Psoas muscle (tissue), 8 donors: ENCODE measurements around the gene FBRS. TPM values are rescaled to one million over a fixed set of nuclear protein-coding genes. Genes with fewer than 3 reads are reported as not detected.

Experiments used
- ATAC-seq, 4 donors: fragments of 200-7000 bp; cut with Tn5 transposase; one replicate each; pipeline ENCODE4 v1.9.1; 2020; ENCODE audit warnings: moderate library complexity in 3 of 4, mild to moderate bottlenecking in 2 of 4
- DNase-seq, 2 donors: peaks; one replicate each; pipeline ENCODE4 v3.0.0-alpha.2; 2020
- H3K27ac ChIP-seq: fragments of 200-600 bp; one replicate; pipeline ENCODE4 v1.8.0; 2022
- H3K27me3 ChIP-seq, 3 donors: fragments of 200-600 bp in 1 of 3; one replicate each; pipeline versions ENCODE4 v1.6.1 to v1.8.0; 2013 to 2022; ENCODE audit warnings: low read length in 2 of 3, mild to moderate bottlenecking in 2 of 3, moderate library complexity in 1 of 3; ENCODE audit not compliant: insufficient read depth in 3 of 3
- H3K36me3 ChIP-seq, 2 donors: fragments of 200-600 bp in 1 of 2; one replicate each; pipeline versions ENCODE4 v1.6.1 to v1.8.0; 2013 to 2022; ENCODE audit warnings: low read depth in 1 of 2, mild to moderate bottlenecking in 1 of 2, moderate library complexity in 1 of 2; ENCODE audit not compliant: insufficient read depth in 1 of 2
- H3K4me1 ChIP-seq: fragments of 200-600 bp; one replicate; pipeline ENCODE4 v1.8.0; 2022
- H3K4me3 ChIP-seq: fragments of 200-600 bp; one replicate; pipeline ENCODE4 v1.8.0; 2022; ENCODE audit warnings: mild to moderate bottlenecking
- H3K9me3 ChIP-seq: fragments of 200-600 bp; one replicate; pipeline ENCODE4 v1.8.0; 2022
- WGBS, 3 donors: extraction: QIAGEN DNeasy Blood & Tissue Kit; methylation state at CpG; one replicate each; pipeline versions ENCODE4 v1.1.6 to v1.1.7; 2013; 5-methylcytosine and 5-hydroxymethylcytosine counted together
- intact Hi-C, 2 donors: fragments of 100-400 bp; cut with DNase I; formaldehyde crosslinking; loops; one replicate each; pipeline versions ENCODE4 v1.11.0 to v1.14.2; 2022
- polyA plus RNA-seq, 3 donors: library from polyadenylated mRNA; stranded (reverse); fragments of 200-250 nt; gene quantifications; one replicate each; pipeline ENCODE4 v1.2.3, GENCODE V29; 2013
- total RNA-seq, 4 donors: library from RNA; stranded (reverse); fragmentation: NEBNext Ultra II Directional in 2 of 4; extraction: Animal tissue kit (Norgen Biotek cat#: 25700) in 2 of 4; gene quantifications; one replicate each; pipeline versions ENCODE4 v1.2.1 to v1.2.4, GENCODE V29; 2021 to 2023
- TF ChIP-seq, protein P1 (sequence below): fragments of 200-600 bp; IDR thresholded peaks from one replicate; pipeline ENCODE4 v1.8.0; 2022; ENCODE audit warnings: antibody characterized with exemption
- donor health status: healthy with polysubstance abuse.
- donor health status: DM: no; HTN: no; CAD: no; lungs with moderate emphysema.
- donor health status: Bipolar disorder and iron deficiency.
- donor health status: healthy.
- donor health status: DM: yes; HTN: yes; CAD: no.
- donor health status: DM: no; HTN: no; CAD: no.
- donor health status: DM: no; HTN: no; CAD: no.
- donor health status: DM: yes; HTN: yes; CAD: no.

The FBRS gene
- total and polyA plus RNA-seq, 7 donors, result 24.8 to 58.5 (median 35.5) TPM

DNA sequence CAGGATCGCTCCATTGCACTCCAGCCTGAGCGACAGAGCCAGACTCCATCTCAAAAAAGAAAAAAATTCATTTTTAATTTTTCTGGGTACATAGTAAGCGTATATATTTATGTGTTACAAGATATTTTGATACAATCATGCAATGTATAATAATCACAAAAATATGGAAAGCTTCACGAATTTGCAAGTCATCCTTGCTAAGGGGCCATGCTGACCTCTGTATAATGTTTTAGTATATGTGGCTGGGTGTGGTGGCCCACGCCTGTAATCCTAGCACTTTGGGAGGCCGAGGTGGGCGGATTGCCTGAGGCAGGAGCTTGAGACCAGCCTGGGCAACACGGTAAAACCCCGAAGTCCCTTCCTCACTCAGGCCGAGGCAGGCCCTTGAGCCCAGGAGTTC, 16.9 kb downstream of the FBRS start:
- Histone ChIP-seq H3K9me3 (no peaks in the 10 kb centered on the region), H3K36me3 (peaks cover under 1 to 10% of the 10 kb centered on the region in 2 donors), H3K4me3 (no peak overlapping the region), H3K27ac (no peak overlapping the region), H3K27me3 (no peaks in the 10 kb centered on the region), H3K4me1 (no peaks in the 10 kb centered on the region)
- intact Hi-C loops, result no loop called here
- WGBS, 3 donors, result 84 to 87% (median 86%) methylated on average over 10 of the region's 10 CpGs
- DNase-seq (no peak), ATAC-seq (no peak)
- TF ChIP-seq, protein P1, sequence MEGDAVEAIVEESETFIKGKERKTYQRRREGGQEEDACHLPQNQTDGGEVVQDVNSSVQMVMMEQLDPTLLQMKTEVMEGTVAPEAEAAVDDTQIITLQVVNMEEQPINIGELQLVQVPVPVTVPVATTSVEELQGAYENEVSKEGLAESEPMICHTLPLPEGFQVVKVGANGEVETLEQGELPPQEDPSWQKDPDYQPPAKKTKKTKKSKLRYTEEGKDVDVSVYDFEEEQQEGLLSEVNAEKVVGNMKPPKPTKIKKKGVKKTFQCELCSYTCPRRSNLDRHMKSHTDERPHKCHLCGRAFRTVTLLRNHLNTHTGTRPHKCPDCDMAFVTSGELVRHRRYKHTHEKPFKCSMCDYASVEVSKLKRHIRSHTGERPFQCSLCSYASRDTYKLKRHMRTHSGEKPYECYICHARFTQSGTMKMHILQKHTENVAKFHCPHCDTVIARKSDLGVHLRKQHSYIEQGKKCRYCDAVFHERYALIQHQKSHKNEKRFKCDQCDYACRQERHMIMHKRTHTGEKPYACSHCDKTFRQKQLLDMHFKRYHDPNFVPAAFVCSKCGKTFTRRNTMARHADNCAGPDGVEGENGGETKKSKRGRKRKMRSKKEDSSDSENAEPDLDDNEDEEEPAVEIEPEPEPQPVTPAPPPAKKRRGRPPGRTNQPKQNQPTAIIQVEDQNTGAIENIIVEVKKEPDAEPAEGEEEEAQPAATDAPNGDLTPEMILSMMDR, result no peak

GRCh38 chr16:30677931-30678585, 19.8 kb downstream of the FBRS start:
- Histone ChIP-seq H3K27ac (no peak overlapping the region), H3K4me1 (no peaks in the 10 kb centered on the region), H3K27me3 (no peaks in the 10 kb centered on the region), H3K36me3 (no peaks in the 10 kb centered on the region), H3K4me3 (no peak overlapping the region), H3K9me3 (no peaks in the 10 kb centered on the region)
- no peak for ATAC-seq
- intact Hi-C loops, result no loop called here
- WGBS, 3 donors, result 71 to 75% (median 71%) methylated on average over 11 of the region's 11 CpGs
- TF ChIP-seq, protein P1, result no peak
- DNase-seq, result no peak

DNA sequence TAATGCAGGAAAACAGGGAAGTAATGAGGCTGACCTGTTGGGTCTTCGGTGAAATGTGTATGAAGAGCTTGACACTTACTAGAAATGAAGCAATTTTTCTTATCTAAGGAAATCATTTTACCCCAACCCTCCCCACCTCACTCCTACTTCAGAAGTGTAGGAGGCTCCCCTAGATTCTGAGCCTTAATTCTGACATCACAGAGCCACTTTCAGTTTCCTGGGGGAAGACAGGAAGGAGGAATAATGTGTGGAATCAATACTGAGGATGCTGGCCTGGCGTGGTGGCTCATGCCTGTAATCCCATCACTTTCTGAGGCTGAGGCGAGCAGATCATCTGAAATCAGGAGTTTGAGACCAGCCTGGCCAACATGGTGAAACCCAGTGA, 20.3 kb downstream of the FBRS start:
- ATAC-seq, result no peak
- no peaks in the 10 kb centered on the region for H3K36me3 ChIP-seq
- 77 to 90% (median 82%) methylated on average over 3 of the region's 3 CpGs for WGBS, 3 donors

DNA sequence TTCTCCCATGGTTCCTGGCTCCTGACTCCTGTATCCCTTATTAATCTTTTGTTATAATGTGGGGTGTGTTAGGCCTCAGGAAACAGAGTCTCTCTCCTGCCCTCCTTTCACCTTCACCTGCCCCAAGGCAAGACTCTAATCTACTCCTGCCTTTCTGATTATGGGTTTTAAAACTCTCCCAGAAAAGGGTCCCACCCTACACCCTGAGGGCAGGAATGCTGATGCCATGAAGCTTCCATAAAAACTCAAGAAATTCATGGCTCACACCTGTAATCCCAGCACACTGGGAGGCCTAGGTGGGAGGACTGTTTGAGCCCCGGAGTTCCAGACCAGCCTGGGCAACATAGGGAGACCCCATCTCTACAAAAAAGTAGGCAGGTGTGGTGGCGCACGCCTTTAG, 22.1 kb downstream of the FBRS start:
- intact Hi-C loops, result no loop called here
- Histone ChIP-seq H3K27ac (no peak overlapping the region), H3K4me3 (no peak overlapping the region), H3K27me3 (no peaks in the 10 kb centered on the region), H3K9me3 (no peaks in the 10 kb centered on the region), H3K4me1 (no peaks in the 10 kb centered on the region), H3K36me3 (no peaks in the 10 kb centered on the region)
- ATAC-seq, result no peak
- DNase-seq, result no peak
- WGBS, 3 donors, result 87 to 94% (median 91%) methylated on average over 3 of the region's 3 CpGs
- TF ChIP-seq, protein P1, result no peak

More for the DNA sequence above, 20.3 kb downstream of the FBRS start:
- intact Hi-C loops, result no loop called here
- Histone ChIP-seq H3K4me3 (no peak overlapping the region), H3K9me3 (no peaks in the 10 kb centered on the region), H3K27ac (no peak overlapping the region), H3K4me1 (no peaks in the 10 kb centered on the region), H3K27me3 (no peaks in the 10 kb centered on the region)
- TF ChIP-seq, protein P1, result no peak
- DNase-seq, result no peak

GRCh38 chr16:30688701-30689100, 30.5 kb downstream of the FBRS start:
- TF ChIP-seq, protein P1, result no peak
- 52 to 64% (median 55%) methylated on average over 4 of the region's 4 CpGs for WGBS, 3 donors

More at GRCh38 chr16:30688701-30689100, 30.5 kb downstream of the FBRS start:
- Histone ChIP-seq H3K27me3 (no peaks in the 10 kb centered on the region), H3K9me3 (no peaks in the 10 kb centered on the region), H3K4me3 (no peak overlapping the region), H3K36me3 (no peaks in the 10 kb centered on the region), H3K27ac (no peak overlapping the region), H3K4me1 (no peaks in the 10 kb centered on the region)
- no peak for DNase-seq
- intact Hi-C loops, result no loop called here
- ATAC-seq, result no peak
